ENCODE data around the gene LSM11.
A peak's percentile ranks its signal among the peaks of the same experiment; 100 is the strongest.

LSM11 gene

GRCh38 chr5:157772127-157772526 is 28.6 kb downstream of the LSM11 start:
- DNase-seq (ENCODE audit: low read depth): no peak

- DNase-seq (ENCODE audit: low read depth): peak; percentile 14
These were observed 34.8 kb downstream of the LSM11 start for GRCh38 chr5:157778121-157778805.

- no peak for DNase-seq (ENCODE audit: low read depth)
These were observed 35.7 kb downstream of the LSM11 start for GRCh38 chr5:157779221-157779620.

- DNase-seq (ENCODE audit: low read depth): no peak
These were observed 42.3 kb downstream of the LSM11 start for GRCh38 chr5:157785801-157786200.

- DNase-seq (ENCODE audit: low read depth): no peak
These were observed 49.8 kb downstream of the LSM11 start for GRCh38 chr5:157793301-157793700.

- DNase-seq (ENCODE audit: low read depth): peak; percentile 9
These were observed 56.1 kb downstream of the LSM11 start for GRCh38 chr5:157799578-157799977.

GRCh38 chr5:157800137-157800536 is 56.6 kb downstream of the LSM11 start:
- DNase-seq (ENCODE audit: low read depth): no peak

- DNase-seq (ENCODE audit: low read depth): no peak
These were observed 59.2 kb downstream of the LSM11 start for GRCh38 chr5:157802736-157803135.

GRCh38 chr5:157808043-157808442 is 64.5 kb downstream of the LSM11 start:
- no peak for DNase-seq (ENCODE audit: low read depth)
